Astrocyte of the cerebellum (primary cell): Measurements from ENCODE around the gene NOPCHAP1.

Experiments used
- DNase-seq: peaks from one replicate; pipeline ENCODE4 v3.0.0-alpha.2; 2011; ENCODE audit warnings: low read depth
- H3K4me3 ChIP-seq: 2 replicates; pipeline ENCODE4 v1.5.1; 2011; ENCODE audit warnings: mild to moderate bottlenecking, low read depth, low read length, moderate library complexity
- in situ Hi-C: cut with HindIII; loops from 2 replicates; pipeline ENCODE4 v1.10.0; 2017; ENCODE audit warnings: low sequenced_read_pairs
- TF ChIP-seq, protein P1 (sequence below): IDR thresholded peaks from 2 replicates; pipeline ENCODE4 v1.5.1; 2012; ENCODE audit warnings: low read length, low read depth, moderate library complexity, mild to moderate bottlenecking; ENCODE audit errors: missing control alignments

The NOPCHAP1 gene

DNA sequence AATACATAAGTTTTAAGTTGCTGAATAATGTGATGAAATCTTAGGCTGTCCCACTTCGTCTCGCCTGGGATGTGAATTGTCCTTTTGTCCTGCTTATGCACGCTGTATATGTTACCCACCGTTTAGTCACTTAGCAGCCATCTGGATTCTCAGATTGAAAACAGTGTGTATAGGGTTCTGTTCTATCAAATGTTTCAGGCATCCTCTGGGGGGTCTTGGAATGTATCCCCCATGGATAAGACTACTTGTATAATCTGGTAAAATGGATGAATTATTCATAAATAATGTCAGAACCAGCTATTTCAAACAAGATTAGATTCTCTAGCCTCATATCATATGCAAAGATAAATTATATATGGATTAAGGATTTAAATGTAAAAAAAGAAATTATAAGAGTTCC, 29.4 kb downstream of the NOPCHAP1 start:
- DNase-seq, result no peak
- no peak overlapping the region for H3K4me3 ChIP-seq
- TF ChIP-seq, protein P1, sequence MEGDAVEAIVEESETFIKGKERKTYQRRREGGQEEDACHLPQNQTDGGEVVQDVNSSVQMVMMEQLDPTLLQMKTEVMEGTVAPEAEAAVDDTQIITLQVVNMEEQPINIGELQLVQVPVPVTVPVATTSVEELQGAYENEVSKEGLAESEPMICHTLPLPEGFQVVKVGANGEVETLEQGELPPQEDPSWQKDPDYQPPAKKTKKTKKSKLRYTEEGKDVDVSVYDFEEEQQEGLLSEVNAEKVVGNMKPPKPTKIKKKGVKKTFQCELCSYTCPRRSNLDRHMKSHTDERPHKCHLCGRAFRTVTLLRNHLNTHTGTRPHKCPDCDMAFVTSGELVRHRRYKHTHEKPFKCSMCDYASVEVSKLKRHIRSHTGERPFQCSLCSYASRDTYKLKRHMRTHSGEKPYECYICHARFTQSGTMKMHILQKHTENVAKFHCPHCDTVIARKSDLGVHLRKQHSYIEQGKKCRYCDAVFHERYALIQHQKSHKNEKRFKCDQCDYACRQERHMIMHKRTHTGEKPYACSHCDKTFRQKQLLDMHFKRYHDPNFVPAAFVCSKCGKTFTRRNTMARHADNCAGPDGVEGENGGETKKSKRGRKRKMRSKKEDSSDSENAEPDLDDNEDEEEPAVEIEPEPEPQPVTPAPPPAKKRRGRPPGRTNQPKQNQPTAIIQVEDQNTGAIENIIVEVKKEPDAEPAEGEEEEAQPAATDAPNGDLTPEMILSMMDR, result no peak
- in situ Hi-C loops, result no loop called here

DNA sequence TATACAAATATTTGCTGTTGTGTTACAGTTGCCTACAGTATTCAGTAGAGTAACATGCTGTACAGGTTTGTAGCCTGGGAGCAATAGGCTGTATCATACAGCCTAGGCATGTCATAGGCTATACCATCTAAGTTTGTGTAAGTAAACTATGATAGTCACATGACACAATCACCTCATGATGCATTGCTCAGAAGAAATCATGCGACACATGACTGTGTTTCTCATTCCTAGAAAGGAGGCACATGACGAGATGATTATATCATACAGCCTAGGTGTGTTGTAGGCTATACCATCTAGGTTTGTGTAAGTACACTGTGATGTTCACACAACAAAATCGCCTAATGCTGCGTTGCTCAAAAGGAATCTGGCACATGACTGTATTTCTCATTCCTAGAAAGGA, 31.9 kb downstream of the NOPCHAP1 start:
- no peak overlapping the region for H3K4me3 ChIP-seq
- TF ChIP-seq, protein P1, result no peak
- in situ Hi-C loops, result no loop called here
- DNase-seq, result no peak

DNA sequence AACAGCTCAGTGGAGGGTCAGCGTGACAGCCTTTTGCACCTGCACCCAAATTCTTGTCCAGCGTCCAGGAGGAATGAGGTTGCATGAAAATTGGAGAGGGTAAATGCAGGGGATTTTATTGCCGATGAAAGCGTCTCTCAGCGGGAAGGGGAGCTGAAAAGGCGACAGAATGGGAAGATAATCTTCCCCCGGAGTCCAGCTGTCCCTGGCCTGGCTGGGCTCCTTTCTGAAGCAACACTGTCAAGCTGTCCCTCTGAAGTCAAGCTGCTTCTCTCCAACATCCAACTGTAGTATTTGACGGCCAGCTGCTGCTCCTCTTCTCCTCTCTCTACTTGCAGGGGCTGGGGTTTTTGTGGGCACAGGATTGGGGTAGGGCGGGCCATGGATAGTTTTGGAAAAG, 32.7 kb downstream of the NOPCHAP1 start:
- in situ Hi-C loops, result no loop called here
- no peak for DNase-seq
- TF ChIP-seq, protein P1, result no peak

DNA sequence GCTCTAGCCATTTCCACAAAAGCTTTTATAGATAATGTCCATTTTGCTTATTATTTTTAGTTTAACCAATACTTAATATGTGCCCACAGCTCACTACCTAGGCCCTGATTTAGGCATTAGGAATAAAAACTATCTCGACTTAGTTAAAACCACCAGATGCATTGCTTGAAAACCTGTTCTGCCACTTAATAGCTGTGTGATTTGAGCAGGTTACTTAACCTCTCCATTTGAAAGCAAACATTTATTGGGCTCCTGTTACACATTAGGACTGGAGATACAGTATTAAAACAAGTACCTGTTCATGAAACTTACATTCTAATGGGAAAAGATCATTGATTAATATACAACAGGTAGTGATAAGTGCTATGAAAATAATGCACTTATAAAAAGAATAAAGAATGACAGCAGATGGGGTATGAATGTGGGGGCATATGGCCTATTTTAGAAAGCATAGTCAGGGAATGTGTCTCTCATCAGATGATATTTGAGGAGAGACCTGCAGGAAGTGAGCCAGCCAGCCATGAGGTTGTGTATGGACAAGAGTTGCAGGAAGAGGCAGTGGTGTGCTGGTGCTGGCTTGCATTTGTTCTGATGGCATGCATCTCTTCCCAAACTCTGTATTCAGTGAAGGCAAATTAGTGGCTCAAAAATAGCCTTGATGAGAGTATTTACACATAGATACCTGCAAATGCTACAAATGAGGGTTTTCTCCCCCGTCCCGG, 34.3 kb downstream of the NOPCHAP1 start:
- in situ Hi-C loops, result no loop called here
- TF ChIP-seq, protein P1, result no peak
- no peak for DNase-seq

More for the DNA sequence above, 32.7 kb downstream of the NOPCHAP1 start:
- H3K4me3 ChIP-seq, result no peak overlapping the region

DNA sequence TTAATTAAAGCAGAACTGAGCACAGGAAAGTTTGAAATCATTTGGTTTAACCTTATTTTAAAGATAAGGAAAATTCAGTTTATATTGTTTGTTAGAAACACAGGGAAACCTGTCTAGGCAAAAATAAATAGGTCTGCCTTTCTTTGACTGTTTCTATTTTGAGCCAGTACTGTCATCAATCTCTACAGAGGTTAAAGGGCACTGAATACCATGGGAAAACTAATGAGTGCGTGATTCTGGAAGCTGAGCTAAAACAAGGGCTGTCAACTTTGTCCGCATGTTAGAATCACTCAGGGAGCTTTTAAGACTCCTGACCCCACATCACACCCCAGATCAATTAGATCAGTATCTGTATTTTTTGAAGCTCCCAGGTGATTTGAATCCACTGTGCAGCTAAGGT, 38.8 kb downstream of the NOPCHAP1 start:
- H3K4me3 ChIP-seq, result no peak overlapping the region
- TF ChIP-seq, protein P1, result no peak
- in situ Hi-C loops, result no loop called here
- no peak for DNase-seq

More for the DNA sequence above, 34.3 kb downstream of the NOPCHAP1 start:
- H3K4me3 ChIP-seq, result no peak overlapping the region

DNA sequence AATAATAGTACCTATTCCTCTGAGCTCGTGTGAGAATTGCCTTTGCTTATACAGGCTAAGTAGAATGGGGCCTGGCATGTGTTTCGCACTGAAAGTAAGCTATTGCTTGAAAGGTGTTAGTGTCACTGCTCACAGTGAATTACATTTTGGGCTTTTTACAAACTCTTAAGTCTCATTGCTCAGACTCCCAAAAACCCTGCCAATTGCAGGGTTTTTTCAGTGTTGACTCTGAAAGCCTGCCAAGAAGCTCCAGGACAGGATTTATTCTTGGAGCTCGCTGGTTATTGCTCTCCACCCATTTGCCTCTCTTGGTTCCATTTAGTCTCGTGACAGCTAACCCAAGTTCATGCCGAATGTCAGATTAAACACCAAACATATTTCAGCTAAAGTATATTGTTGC, 39.8 kb downstream of the NOPCHAP1 start:
- no peak overlapping the region for H3K4me3 ChIP-seq
- TF ChIP-seq, protein P1, result no peak
- in situ Hi-C loops, result no loop called here
- DNase-seq, result peak; percentile 68
